NCI-H1092 (cell line): Measurements from ENCODE around the gene PROK2.

Experiments
- DNase-seq: peaks from one replicate; lab custom pipeline; 2025; lab: John Stamatoyannopoulos, UW

PROK2 gene

GRCh38 chr3:71786551-71786950 is 1.6 kb upstream of the PROK2 start:
- no peak for DNase-seq

- no peak for DNase-seq
Observed at GRCh38 chr3:71786217-71786549, 1.2 kb upstream of the PROK2 start.

GRCh38 chr3:71785532-71786216 is 726 bp upstream of the PROK2 start:
- DNase-seq, result no peak

GRCh38 chr3:71784201-71784913 is 591 bp downstream of the PROK2 start:
- no peak for DNase-seq

- no peak for DNase-seq
Observed at GRCh38 chr3:71783152-71783551, 1.8 kb downstream of the PROK2 start.

- no peak for DNase-seq
Observed at GRCh38 chr3:71780430-71780829, 4.5 kb downstream of the PROK2 start.

- DNase-seq, result no peak
Observed at GRCh38 chr3:71779674-71780377, 5.1 kb downstream of the PROK2 start.

GRCh38 chr3:71778353-71778752 is 6.6 kb downstream of the PROK2 start:
- DNase-seq, result no peak

GRCh38 chr3:71776538-71776937 is 8.4 kb downstream of the PROK2 start:
- DNase-seq, result no peak

- no peak for DNase-seq
Observed at GRCh38 chr3:71771884-71772283, 13.1 kb downstream of the PROK2 start.

GRCh38 chr3:71771126-71771525 is 13.8 kb downstream of the PROK2 start:
- no peak for DNase-seq

GRCh38 chr3:71763426-71763825 is 21.5 kb downstream of the PROK2 start:
- DNase-seq, result no peak

- DNase-seq, result no peak
Observed at GRCh38 chr3:71760140-71760539, 24.8 kb downstream of the PROK2 start.

- DNase-seq, result no peak
Observed at GRCh38 chr3:71759401-71759800, 25.5 kb downstream of the PROK2 start.

- DNase-seq, result no peak
Observed at GRCh38 chr3:71758091-71758490, 26.9 kb downstream of the PROK2 start.

- DNase-seq, result no peak
Observed at GRCh38 chr3:71754610-71755253, 30.2 kb downstream of the PROK2 start.

- DNase-seq, result peak; percentile 17
Observed at GRCh38 chr3:71753701-71754609, 31.0 kb downstream of the PROK2 start, which contains the start of gene GPR27. TSS of gene GPR27 (plus strand) at chr3:71753855. CDS start at chr3:71754050, 195 bp downstream.

- DNase-seq, result no peak
Observed at GRCh38 chr3:71752831-71753700, 31.9 kb downstream of the PROK2 start.

- no peak for DNase-seq
Observed at GRCh38 chr3:71751602-71752001, 33.3 kb downstream of the PROK2 start.

GRCh38 chr3:71744738-71745137 is 40.2 kb downstream of the PROK2 start:
- DNase-seq, result no peak

- DNase-seq, result no peak
Observed at GRCh38 chr3:71742621-71743020, 42.3 kb downstream of the PROK2 start.
